GM12878 (cell line): ENCODE measurements around the gene GFRA1. TPM values are rescaled to one million over a fixed set of nuclear protein-coding genes. Genes with fewer than 3 reads are reported as not detected.

Experiments used
- ATAC-seq: fragments of 200-7000 bp; cut with Tn5 transposase; 3 replicates; pipeline ENCODE4 v1.9.1; 2020; ENCODE audit warnings: mild to moderate bottlenecking, moderate library complexity
- BruUV-seq: library from RNA; stranded (reverse); fragments of 400-500 nt; replicated peaks from 2 replicates; lab custom pipeline; 2021; lab: Mats Ljungman, UMichigan
- CTCF ChIA-PET: fragments of 300-600 bp; sonication (Branson Sonifier 250); formaldehyde crosslinking; extraction: SDS; loops from one replicate; lab custom pipeline; 2021; ENCODE audit warnings: inconsistent platforms; lab: Yijun Ruan, JAX
- POLR2A ChIA-PET: fragments of 350-600 bp; formaldehyde crosslinking; extraction: SDS; loops from one replicate; lab custom pipeline; 2021; ENCODE audit warnings: inconsistent platforms; lab: Charles Lee
- RAD21 ChIA-PET: fragments of 300-600 bp; sonication (Branson Sonifier 250); formaldehyde crosslinking; loops from one replicate; lab custom pipeline; 2023; ENCODE audit warnings: antibody characterized with exemption; ENCODE audit not compliant: unreplicated experiment; lab: Charles Lee
- SMC1A ChIA-PET: fragments of 300-600 bp; sonication (Branson Sonifier 250); formaldehyde crosslinking; loops from one replicate; lab custom pipeline; 2023; ENCODE audit not compliant: unreplicated experiment, uncharacterized antibody; lab: Charles Lee
- DNase-seq: peaks from one replicate; pipeline ENCODE4 v3.0.0-alpha.2; 2011; ENCODE audit warnings: low read depth, low spot score
- FAIRE-seq: peaks from 3 replicates; lab custom pipeline; 2011; peaks lifted over from hg19 to GRCh38; lab: Jason Lieb, UNC
- H2AFZ ChIP-seq: 2 replicates; pipeline ENCODE4 v1.6.0; 2011; ENCODE audit warnings: low read depth, low read length, control low read depth; ENCODE audit not compliant: control insufficient read depth
- H3K27ac ChIP-seq: 2 replicates; pipeline ENCODE4 v1.5.1; 2011; ENCODE audit warnings: control low read depth; ENCODE audit not compliant: control insufficient read depth, insufficient read depth
- H3K27me3 ChIP-seq, 2 experiments: replicated peaks in 1 of 2; 2 replicates each; pipeline versions ENCODE4 v1.6.0 to v1.6.1; 2011; ENCODE audit warnings: low read length in 1 of 2; ENCODE audit not compliant: control insufficient read depth in 2 of 2, insufficient read depth in 2 of 2
- H3K36me3 ChIP-seq, 2 experiments: 2 replicates each; pipeline ENCODE4 v1.5.1; 2011; ENCODE audit warnings: low read length in 1 of 2; ENCODE audit not compliant: control insufficient read depth in 2 of 2, insufficient read depth in 2 of 2
- H3K4me1 ChIP-seq: 2 replicates; pipeline ENCODE4 v1.6.1; 2011; ENCODE audit warnings: mild to moderate bottlenecking, low read length, moderate library complexity, mixed read lengths; ENCODE audit not compliant: control insufficient read depth, insufficient read depth
- H3K4me2 ChIP-seq: 2 replicates; pipeline ENCODE4 v1.6.0; 2011; ENCODE audit warnings: control low read depth; ENCODE audit not compliant: control insufficient read depth, insufficient read depth
- H3K4me3 ChIP-seq: fragments of 200-600 bp; sonication (generic); 2 replicates; pipeline ENCODE4 v1.5.1; 2016
- H3K79me2 ChIP-seq: 2 replicates; pipeline ENCODE4 v1.6.0; 2011; ENCODE audit warnings: low read length; ENCODE audit not compliant: control insufficient read depth, insufficient read depth
- H3K9ac ChIP-seq: 2 replicates; pipeline ENCODE4 v1.8.0; 2011; ENCODE audit warnings: low read length, control low read depth, mixed read lengths; ENCODE audit not compliant: control insufficient read depth, insufficient read depth
- H3K9me3 ChIP-seq: replicated peaks from 3 replicates; pipeline ENCODE4 v1.5.1; 2011; ENCODE audit warnings: mild to moderate bottlenecking, low read length; ENCODE audit not compliant: control insufficient read depth, insufficient read depth
- H4K20me1 ChIP-seq: 2 replicates; pipeline ENCODE4 v1.6.0; 2011; ENCODE audit not compliant: control insufficient read depth, insufficient read depth
- BACH1 ChIP-seq: fragments of 450-650 bp; IDR thresholded peaks from 2 replicates; pipeline ENCODE4 v1.6.1; 2017; ENCODE audit warnings: mild to moderate bottlenecking, borderline replicate concordance
- FOS ChIP-seq: IDR thresholded peaks from 3 replicates; pipeline ENCODE4 v1.6.1; 2011; ENCODE audit warnings: borderline replicate concordance; ENCODE audit not compliant: insufficient read length; ENCODE audit errors: extremely low read depth
- FOXM1 ChIP-seq: IDR thresholded peaks from 2 replicates; pipeline ENCODE4 v1.6.1; 2012; ENCODE audit warnings: low read depth, mild to moderate bottlenecking, inconsistent platforms, low read length, moderate library complexity
- GABPA ChIP-seq: IDR thresholded peaks from 2 replicates; pipeline ENCODE4 v1.6.1; 2014; ENCODE audit warnings: antibody characterized with exemption, low read depth, mild to moderate bottlenecking, inconsistent platforms
- HDGF ChIP-seq: fragments of 450-650 bp; IDR thresholded peaks from 2 replicates; pipeline ENCODE4 v1.6.1; 2016; ENCODE audit warnings: antibody characterized with exemption
- IKZF1 ChIP-seq: fragments of 450-650 bp; conservative IDR thresholded peaks from 2 replicates; pipeline ENCODE4 v1.6.1; 2017; ENCODE audit warnings: antibody characterized with exemption, mild to moderate bottlenecking
- IKZF2 ChIP-seq, 2 experiments: fragments of 450-650 bp; IDR thresholded peaks; 2 replicates each; pipeline ENCODE4 v1.6.1; 2017; ENCODE audit warnings: mild to moderate bottlenecking in 2 of 2, moderate library complexity in 2 of 2
- JUNB ChIP-seq: IDR thresholded peaks from 2 replicates; pipeline ENCODE4 v1.6.1; 2016; ENCODE audit warnings: antibody characterized with exemption, mild to moderate bottlenecking
- KAT2A ChIP-seq: conservative IDR thresholded peaks from 2 replicates; pipeline ENCODE4 v1.6.1; 2011; ENCODE audit warnings: low read depth, low read length; ENCODE audit not compliant: control insufficient read depth
- NR2C1 ChIP-seq: fragments of 450-650 bp; IDR thresholded peaks from 2 replicates; pipeline ENCODE4 v1.6.1; 2017; ENCODE audit warnings: antibody characterized with exemption, mild to moderate bottlenecking, moderate library complexity
- POLR2AphosphoS2 ChIP-seq: IDR thresholded peaks from 2 replicates; pipeline ENCODE4 v1.6.1; 2011; ENCODE audit warnings: low read depth, mild to moderate bottlenecking, low read length, improper control_type of control experiment, moderate library complexity
- POLR2AphosphoS5 ChIP-seq: IDR thresholded peaks from 2 replicates; pipeline ENCODE4 v1.6.1; 2011; ENCODE audit warnings: mild to moderate bottlenecking, low read length, inconsistent platforms
- SMC3 ChIP-seq: IDR thresholded peaks from 2 replicates; pipeline ENCODE4 v1.6.1; 2011; ENCODE audit warnings: low read length, improper control_type of control experiment, borderline replicate concordance
- ZBED1 ChIP-seq: IDR thresholded peaks from 2 replicates; pipeline ENCODE4 v1.6.1; 2016; ENCODE audit warnings: borderline replicate concordance
- WGBS: methylation state at CpG from one replicate; pipeline ENCODE4 v1.1.6; 2016; ENCODE audit warnings: low lambda C conversion rate; ENCODE audit not compliant: insufficient replicate concordance, insufficient coverage; ENCODE audit errors: missing lambda C conversion rate; 5-methylcytosine and 5-hydroxymethylcytosine counted together
- in situ Hi-C: fragments of 300-500 bp; cut with MboI; formaldehyde crosslinking; loops from 9 replicates; pipeline ENCODE4 v1.14.3; 2018; ENCODE audit warnings: mixed read lengths
- intact Hi-C: fragments of 100-400 bp; cut with micrococcal nuclease; formaldehyde crosslinking; loops from one replicate; pipeline ENCODE4 v1.14.2; 2022; ENCODE audit not compliant: unreplicated experiment
- polyA plus RNA-seq, 11 experiments: library from polyadenylated mRNA; depleted of rRNA in 4 of 11; unstranded in 6 of 11; stranded (reverse) in 5 of 11; fragments of >200 nt; fragmentation: Nextera tagmentation in 4 of 11; fragmentation: Illumina TruSeq in 1 of 11; extraction: Ambion mirVana in 4 of 11; extraction: Trizol in 1 of 11; gene quantifications; 1 replicate in 1 of 11; 2 replicates in 10 of 11; pipeline versions ENCODE4 v1.2.1 to v1.2.3, GENCODE V29; 2011 to 2016; ENCODE audit warnings: inconsistent platforms in 2 of 11, missing spikeins in 2 of 11, low read depth in 1 of 11
- total RNA-seq, 4 experiments: library from RNA; depleted of rRNA in 3 of 4; stranded (reverse); fragments of >200 nt in 3 of 4; fragmentation: Illumina TruSeq in 1 of 4; extraction: Trizol in 1 of 4; gene quantifications; 2 replicates each; pipeline versions ENCODE4 v1.2.1 to v1.2.3, GENCODE V29; 2013 to 2021
- TF ChIP-seq, protein P1 (sequence below): IDR thresholded peaks from 2 replicates; pipeline ENCODE4 v1.6.1; 2012; ENCODE audit warnings: low read depth, low read length, improper control_type of control experiment

Gene GFRA1
- total and polyA plus RNA-seq, 10 of the 15 experiments (the other 5 are each of a cell fraction or from before 2014, with no cell fraction given): 0.05 to 0.19 TPM; not detected in 8

DNA sequence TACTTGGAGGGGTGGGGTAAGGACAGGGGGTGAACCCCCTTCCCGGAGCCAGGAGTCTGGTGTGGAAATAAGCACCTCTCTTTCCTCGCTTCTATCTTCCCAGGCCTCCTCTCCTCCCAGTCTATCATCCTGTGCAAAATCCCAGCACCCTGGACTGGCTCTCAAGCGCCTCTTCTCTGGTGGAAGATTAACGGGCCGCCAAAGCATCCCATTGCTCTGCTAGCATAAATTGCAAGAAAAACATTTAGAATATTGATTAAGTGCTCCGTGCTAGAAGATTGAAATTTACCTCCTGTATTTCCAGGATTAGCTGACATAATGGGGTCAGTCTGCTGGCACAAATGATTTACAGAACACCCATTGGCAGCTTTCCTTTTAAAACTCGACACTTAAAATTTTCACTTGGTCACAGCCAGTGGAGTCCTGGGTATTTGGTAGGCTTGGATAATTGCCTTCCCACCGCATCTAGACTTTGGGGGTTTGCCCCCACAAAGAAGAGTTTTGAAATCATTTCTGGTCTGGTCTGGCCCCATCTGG is 189.7 kb downstream of the GFRA1 start:
- BruUV-seq: no TSS peak
- ATAC-seq: no peak
- Histone ChIP-seq H4K20me1 (no peaks in the 10 kb centered on the region), H3K4me2 (no peak overlapping the region), H3K4me3 (no peak overlapping the region), H3K4me1 (no peaks in the 10 kb centered on the region), H3K9ac (no peak overlapping the region), H3K79me2 (no peaks in the 10 kb centered on the region), H3K9me3 (no peaks in the 10 kb centered on the region), H3K36me3 (no peaks in the 10 kb centered on the region), H3K27me3 (no peaks in the 10 kb centered on the region; a peak in 1 of 4 replicates), H2AFZ (no peak overlapping the region), H3K27ac (no peak overlapping the region)
- no peak for FAIRE-seq
- intact Hi-C loops: no loop called here
- SMC1A ChIA-PET: no interaction called here
- CTCF ChIA-PET: no interaction called here
- no peak for TF ChIP-seq GABPA
- no peak for TF ChIP-seq FOS
- no peak for TF ChIP-seq SMC3
- no peak for TF ChIP-seq FOXM1
- TF ChIP-seq KAT2A: no peak
- no peak for TF ChIP-seq POLR2AphosphoS2
- TF ChIP-seq POLR2AphosphoS5: no peak
- TF ChIP-seq ZBED1: no peak
- no peak for TF ChIP-seq BACH1
- no peak for TF ChIP-seq HDGF
- no peak for TF ChIP-seq JUNB
- no peak for TF ChIP-seq IKZF2 (IDR thresholded peaks at IDR 0.05)
- TF ChIP-seq NR2C1: no peak
- TF ChIP-seq, protein P1, sequence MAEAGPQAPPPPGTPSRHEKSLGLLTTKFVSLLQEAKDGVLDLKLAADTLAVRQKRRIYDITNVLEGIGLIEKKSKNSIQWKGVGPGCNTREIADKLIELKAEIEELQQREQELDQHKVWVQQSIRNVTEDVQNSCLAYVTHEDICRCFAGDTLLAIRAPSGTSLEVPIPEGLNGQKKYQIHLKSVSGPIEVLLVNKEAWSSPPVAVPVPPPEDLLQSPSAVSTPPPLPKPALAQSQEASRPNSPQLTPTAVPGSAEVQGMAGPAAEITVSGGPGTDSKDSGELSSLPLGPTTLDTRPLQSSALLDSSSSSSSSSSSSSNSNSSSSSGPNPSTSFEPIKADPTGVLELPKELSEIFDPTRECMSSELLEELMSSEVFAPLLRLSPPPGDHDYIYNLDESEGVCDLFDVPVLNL: no peak
- no peak for TF ChIP-seq IKZF1
- in situ Hi-C loops: no loop called here
- POLR2A ChIA-PET: no interaction called here
- RAD21 ChIA-PET: no interaction called here
- DNase-seq: no peak
- 8% methylated on average over 8 of the region's 8 CpGs for WGBS
